HFF-Myc (cell line): ENCODE measurements around the gene EREG.

ENCODE experiments used
- DNase-seq: peaks from one replicate; pipeline ENCODE4 v3.0.0-alpha.2; 2011; ENCODE audit warnings: low read depth; ENCODE audit errors: extremely low read depth
- H3K4me3 ChIP-seq: replicated peaks from 2 replicates; pipeline ENCODE4 v1.5.1; 2011; ENCODE audit warnings: low read depth, mild to moderate bottlenecking, control low read depth, low read length
- TF ChIP-seq, protein P1 (sequence below): IDR thresholded peaks from 2 replicates; pipeline ENCODE4 v1.5.1; 2012; ENCODE audit warnings: mild to moderate bottlenecking, low read depth, low read length, control low read depth; ENCODE audit errors: missing control alignments

Gene EREG

DNA sequence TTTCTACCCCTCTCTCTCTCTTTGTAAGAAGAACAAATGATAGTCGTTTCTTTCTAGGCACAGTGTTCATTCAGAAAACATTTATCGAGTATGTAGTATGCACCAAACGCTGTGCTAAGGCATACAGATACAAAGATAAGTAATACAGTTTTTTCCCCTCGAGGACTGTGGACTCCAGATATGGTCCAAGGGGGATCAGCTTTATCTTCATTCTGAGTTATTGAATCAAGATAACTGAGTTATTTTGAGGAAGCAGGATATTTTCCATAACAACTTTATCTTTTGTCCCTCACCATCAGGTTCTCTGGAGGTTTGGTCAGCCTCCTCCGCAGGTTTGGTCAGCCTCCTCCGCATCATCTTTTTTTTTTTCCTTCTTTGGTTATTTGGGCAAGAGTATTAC lies 15.0 kb downstream of the EREG start:
- no peak overlapping the region for H3K4me3 ChIP-seq
- DNase-seq = no peak
- TF ChIP-seq, protein P1, sequence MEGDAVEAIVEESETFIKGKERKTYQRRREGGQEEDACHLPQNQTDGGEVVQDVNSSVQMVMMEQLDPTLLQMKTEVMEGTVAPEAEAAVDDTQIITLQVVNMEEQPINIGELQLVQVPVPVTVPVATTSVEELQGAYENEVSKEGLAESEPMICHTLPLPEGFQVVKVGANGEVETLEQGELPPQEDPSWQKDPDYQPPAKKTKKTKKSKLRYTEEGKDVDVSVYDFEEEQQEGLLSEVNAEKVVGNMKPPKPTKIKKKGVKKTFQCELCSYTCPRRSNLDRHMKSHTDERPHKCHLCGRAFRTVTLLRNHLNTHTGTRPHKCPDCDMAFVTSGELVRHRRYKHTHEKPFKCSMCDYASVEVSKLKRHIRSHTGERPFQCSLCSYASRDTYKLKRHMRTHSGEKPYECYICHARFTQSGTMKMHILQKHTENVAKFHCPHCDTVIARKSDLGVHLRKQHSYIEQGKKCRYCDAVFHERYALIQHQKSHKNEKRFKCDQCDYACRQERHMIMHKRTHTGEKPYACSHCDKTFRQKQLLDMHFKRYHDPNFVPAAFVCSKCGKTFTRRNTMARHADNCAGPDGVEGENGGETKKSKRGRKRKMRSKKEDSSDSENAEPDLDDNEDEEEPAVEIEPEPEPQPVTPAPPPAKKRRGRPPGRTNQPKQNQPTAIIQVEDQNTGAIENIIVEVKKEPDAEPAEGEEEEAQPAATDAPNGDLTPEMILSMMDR = no peak

DNA sequence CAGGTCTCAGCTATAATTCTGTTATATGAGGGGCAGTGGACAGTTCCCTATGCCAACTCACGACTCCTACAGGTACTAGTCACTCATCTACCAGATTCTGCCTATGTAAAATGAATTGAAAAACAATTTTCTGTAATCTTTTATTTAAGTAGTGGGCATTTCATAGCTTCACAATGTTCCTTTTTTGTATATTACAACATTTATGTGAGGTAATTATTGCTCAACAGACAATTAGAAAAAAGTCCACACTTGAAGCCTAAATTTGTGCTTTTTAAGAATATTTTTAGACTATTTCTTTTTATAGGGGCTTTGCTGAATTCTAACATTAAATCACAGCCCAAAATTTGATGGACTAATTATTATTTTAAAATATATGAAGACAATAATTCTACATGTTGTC lies 20.4 kb downstream of the EREG start:
- TF ChIP-seq, protein P1 = no peak
- no peak overlapping the region for H3K4me3 ChIP-seq
- no peak for DNase-seq

DNA sequence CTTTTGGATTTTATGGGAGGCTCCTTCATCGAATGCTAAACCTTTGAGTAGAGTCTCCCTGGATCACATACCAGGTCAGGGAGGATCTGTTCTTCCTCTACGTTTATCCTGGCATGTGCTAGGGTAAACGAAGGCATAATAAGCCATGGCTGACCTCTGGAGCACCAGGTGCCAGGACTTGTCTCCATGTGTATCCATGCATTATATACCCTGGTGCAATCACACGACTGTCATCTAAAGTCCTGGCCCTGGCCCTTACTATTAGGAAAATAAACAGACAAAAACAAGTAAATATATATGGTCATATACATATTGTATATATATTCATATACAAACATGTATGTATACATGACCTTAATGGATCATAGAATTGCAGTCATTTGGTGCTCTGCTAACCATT lies 21.2 kb downstream of the EREG start:
- no peak overlapping the region for H3K4me3 ChIP-seq
- DNase-seq = no peak
- TF ChIP-seq, protein P1 = no peak

DNA sequence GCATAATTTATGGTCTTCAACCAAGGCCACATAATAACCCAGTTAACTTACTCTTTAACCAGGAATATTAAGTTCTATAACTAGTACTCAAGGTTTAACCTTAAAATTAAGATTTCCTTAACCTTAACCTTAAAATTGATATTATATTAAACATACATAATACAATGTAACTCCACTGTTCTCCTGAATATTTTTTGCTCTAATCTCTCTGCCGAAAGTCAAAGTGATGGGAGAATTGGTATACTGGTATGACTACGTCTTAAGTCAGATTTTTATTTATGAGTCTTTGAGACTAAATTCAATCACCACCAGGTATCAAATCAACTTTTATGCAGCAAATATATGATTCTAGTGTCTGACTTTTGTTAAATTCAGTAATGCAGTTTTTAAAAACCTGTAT lies 22.8 kb downstream of the EREG start:
- TF ChIP-seq, protein P1 = no peak
- no peak for DNase-seq
- H3K4me3 ChIP-seq = no peak overlapping the region

DNA sequence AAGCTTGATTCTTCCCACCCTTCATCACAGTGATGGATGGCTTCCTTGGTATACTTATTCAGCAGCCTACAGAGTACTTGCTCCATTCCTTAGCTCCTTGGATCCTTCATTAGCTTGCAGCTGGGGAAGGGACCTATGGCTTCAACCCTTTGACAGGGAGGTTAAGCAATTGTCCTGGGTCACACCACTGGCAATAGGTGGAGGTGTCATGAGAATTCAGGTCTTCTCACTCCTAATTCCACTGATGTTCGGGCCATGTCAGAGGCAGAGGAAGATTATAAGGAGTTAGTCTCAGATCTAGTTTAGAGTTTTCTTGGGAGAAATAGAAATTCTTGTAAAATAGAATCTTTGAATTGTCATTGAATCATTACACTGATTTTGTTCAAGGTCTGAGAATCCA lies 24.5 kb downstream of the EREG start:
- TF ChIP-seq, protein P1 = no peak
- no peak overlapping the region for H3K4me3 ChIP-seq
- DNase-seq = no peak

DNA sequence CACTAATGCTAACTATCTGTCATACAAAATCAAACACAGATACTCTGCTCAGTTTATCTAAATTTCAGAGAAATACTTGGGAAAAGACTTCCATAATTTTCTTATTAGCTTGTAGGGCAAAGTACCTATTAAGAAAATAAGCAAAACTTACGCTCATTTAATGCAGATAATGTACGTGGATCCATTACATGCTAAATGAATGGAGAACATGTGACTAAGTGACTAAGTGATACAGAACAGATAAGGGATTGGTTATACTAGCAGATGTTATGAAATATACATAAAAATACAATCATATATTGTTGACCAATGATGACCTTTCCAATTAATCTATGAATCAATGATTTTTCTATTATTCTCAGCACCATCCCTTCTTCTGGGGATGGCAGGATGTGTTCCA lies 25.7 kb downstream of the EREG start:
- H3K4me3 ChIP-seq = no peak overlapping the region
- TF ChIP-seq, protein P1 = no peak
- no peak for DNase-seq

DNA sequence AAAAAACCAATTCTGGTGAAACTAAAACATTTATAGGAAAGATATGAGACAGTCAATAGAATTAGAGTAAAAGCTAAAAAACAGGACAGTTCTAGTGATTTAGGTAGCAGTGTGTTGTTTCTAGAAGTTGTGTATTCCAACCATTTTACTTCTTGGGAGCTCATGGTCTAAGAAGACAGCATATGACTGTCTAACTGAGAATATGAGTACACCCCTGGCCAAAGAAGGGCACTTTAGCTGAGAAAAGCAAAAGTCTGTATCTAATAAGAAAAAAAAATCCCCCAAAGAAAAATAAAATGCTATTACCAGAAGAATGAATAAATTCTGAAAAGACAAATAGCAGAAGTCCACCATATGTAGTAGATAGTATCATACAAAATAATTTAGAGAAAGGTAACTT lies 26.4 kb downstream of the EREG start:
- no peak for DNase-seq
- no peak overlapping the region for H3K4me3 ChIP-seq
- TF ChIP-seq, protein P1 = no peak
